GM12874 (cell line): ENCODE measurements around the gene RNASEH2C.

Experiments
- TF ChIP-seq, protein P1 (sequence below): IDR thresholded peaks from 2 replicates; pipeline ENCODE4 v1.5.1; 2011; ENCODE audit warnings: low read depth, mild to moderate bottlenecking, control low read depth, low read length, moderate library complexity; ENCODE audit not compliant: insufficient read depth

Gene RNASEH2C

DNA sequence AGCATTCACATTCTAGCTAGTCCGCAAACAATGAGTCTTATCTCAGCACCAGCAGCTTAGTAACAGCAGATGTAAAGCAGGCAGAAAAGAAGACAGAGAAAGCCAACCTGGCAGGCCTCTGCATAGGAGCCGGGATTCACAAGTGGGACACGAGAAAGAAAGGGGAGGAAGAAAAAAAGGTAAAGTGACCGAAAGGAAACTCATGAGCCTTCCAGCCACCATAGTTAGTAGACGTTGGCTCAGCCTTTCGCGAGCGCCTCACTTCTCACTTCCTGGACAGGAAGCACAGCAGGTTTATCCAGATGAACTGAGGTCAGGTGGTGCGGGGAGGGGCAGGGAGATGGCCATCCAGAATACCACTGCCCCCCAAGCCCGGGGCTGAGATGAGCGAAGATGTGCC is 28.2 kb downstream of the RNASEH2C start:
- TF ChIP-seq, protein P1, sequence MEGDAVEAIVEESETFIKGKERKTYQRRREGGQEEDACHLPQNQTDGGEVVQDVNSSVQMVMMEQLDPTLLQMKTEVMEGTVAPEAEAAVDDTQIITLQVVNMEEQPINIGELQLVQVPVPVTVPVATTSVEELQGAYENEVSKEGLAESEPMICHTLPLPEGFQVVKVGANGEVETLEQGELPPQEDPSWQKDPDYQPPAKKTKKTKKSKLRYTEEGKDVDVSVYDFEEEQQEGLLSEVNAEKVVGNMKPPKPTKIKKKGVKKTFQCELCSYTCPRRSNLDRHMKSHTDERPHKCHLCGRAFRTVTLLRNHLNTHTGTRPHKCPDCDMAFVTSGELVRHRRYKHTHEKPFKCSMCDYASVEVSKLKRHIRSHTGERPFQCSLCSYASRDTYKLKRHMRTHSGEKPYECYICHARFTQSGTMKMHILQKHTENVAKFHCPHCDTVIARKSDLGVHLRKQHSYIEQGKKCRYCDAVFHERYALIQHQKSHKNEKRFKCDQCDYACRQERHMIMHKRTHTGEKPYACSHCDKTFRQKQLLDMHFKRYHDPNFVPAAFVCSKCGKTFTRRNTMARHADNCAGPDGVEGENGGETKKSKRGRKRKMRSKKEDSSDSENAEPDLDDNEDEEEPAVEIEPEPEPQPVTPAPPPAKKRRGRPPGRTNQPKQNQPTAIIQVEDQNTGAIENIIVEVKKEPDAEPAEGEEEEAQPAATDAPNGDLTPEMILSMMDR: no peak

DNA sequence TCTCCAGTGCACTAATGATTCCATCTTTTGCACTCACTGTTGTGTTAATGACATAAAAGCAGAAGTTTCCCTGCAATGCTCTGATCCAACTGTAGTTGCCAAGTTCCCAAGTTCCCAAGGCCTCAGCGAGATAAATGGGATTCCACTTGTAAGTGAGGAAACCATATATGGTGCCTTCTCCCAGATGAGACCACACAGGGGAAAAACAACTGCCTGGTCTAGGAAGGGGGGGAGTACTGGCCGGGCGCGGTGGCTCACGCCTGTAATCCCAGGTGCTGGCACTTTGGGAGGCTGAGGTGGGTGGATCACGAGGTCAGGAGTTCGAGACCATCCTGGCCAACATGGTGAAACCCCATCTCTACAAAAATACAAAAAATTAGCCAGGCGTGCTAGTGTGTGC is 34.6 kb downstream of the RNASEH2C start:
- TF ChIP-seq, protein P1: no peak

DNA sequence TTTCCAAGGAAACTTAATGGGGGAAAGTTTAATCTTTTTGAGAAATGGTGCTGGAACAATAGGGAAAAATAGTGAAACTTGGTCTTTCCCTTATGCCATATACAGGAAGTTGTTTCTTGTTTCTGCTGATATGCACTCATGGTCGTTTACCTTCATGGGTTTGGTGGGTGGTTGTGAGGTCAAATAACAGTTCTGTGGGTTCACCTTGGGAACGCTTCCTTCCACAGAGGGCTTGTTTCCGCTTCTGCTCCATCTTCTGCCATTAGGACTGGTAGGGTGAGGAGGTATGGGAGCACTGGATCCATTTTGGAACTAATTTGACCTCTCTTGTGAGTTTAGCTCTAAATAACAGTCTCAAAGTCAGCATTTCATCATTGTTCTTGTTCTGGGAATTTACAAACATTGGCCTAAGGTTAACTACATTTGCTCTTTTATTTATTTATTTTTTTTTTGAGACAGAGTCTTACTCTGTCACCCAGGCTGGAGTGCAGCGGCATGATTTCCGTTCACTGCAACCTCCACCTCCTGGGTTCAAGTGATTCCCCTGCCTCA is 40.3 kb downstream of the RNASEH2C start:
- TF ChIP-seq, protein P1: no peak

DNA sequence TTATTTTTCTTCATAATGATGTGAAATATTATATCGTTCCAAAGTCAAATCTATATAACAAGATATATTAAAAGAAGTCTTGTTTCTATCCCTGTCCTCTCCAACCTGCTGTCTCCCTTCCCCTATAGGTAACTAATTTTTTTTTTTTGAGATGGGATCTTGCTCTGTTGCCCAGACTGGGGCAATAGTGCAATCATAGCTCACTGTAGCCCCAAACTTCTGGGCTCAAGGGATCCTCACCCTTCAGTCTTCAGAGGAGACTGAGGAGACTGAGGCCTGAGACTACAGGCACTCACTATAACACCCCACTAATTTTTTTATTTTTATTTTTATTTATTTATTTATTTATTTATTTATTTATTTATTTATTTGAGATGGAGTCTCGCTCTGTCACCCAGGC is 47.6 kb downstream of the RNASEH2C start:
- TF ChIP-seq, protein P1: no peak

DNA sequence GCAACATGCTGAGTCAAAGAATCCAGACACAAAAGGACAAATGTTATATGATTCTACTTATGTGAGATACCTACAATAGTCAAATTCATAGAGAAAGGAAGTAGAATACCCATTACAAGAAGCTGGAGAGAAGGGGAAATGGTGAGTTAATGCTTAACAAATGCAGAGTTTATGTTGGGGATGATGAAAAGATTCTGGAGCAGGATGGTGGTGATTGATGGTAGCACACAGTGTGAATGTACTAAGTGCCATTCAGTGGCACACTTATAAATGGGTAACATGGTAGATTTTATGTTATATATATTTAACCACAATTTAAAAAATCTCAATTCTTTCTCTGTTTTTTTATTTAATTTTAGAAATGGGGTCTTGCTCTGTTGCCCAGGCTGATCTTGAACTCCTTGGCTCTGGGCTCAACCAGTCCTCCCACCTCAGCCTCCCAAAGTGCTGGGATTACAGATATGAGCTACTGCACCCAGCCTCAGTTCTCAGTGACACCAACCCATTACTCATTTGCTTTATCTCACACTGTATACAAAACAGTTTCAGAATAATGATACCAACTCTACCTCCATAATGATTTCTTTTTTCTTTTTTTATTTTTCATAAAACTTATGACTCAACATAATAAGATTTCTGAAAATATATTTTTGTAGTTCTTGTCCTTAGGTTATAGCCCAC is 48.3 kb downstream of the RNASEH2C start:
- TF ChIP-seq, protein P1: no peak
